Measurements from ENCODE around the gene SEPTIN12. TPM values are rescaled to one million over a fixed set of nuclear protein-coding genes. Genes with fewer than 3 reads are reported as not detected.

The SEPTIN12 gene
- total RNA-seq: 10 to 100 TPM in 1 of 2 donors, not detected in 1; 10.8 TPM

GRCh38 chr16:4787627-4788482 is at the start of gene SEPTIN12:
TSS of gene SEPTIN12 (minus strand) at chr16:4788345. CDS start at chr16:4787645, 700 bp downstream.
- Histone ChIP-seq H3K4me1 (replicated peaks) (no peaks in the 10 kb centered on the region), H3K9me3 (no peaks in the 10 kb centered on the region), H3K4me3 (no peak within 1 kb of the TSS), H3K36me3 (no peaks in the 10 kb centered on the region), H3K27me3 (replicated peaks; ENCODE audit: insufficient read depth) (no peaks in the 10 kb centered on the region), H3K27ac (no peak within 1 kb of the TSS)
- WGBS: 81% methylated on average over 13 of the region's 14 CpGs
- TF ChIP-seq POLR2A (IDR thresholded peaks at IDR 0.05): no peak
- TF ChIP-seq POLR2AphosphoS5 (IDR thresholded peaks at IDR 0.05): no peak
- intact Hi-C loops (cut with DNase I): no loop called here
- no peak for DNase-seq (ENCODE audit: low spot score)

- Histone ChIP-seq H3K36me3 (peaks cover 2 to 5% of the 10 kb centered on the region in 2 donors), H3K27me3 (replicated peaks; ENCODE audit: insufficient read depth) (no peaks in the 10 kb centered on the region), H3K9me3 (no peaks in the 10 kb centered on the region), H3K4me1 (replicated peaks) (peaks cover 3% of the 10 kb centered on the region), H3K27ac (no peak overlapping the region), H3K4me3 (no peak overlapping the region)
- 88% methylated on average over 2 of the region's 2 CpGs for WGBS
- TF ChIP-seq POLR2A (IDR thresholded peaks at IDR 0.05): no peak
- TF ChIP-seq POLR2AphosphoS5 (IDR thresholded peaks at IDR 0.05): no peak
- TF ChIP-seq CTCF (IDR thresholded peaks at IDR 0.05): no peak
- intact Hi-C loops (cut with DNase I): no loop called here
- no peak for DNase-seq (ENCODE audit: low spot score)
Observed at GRCh38 chr16:4836727-4837126, 48.6 kb upstream of the SEPTIN12 start.

GRCh38 chr16:4833584-4833983 is 45.4 kb upstream of the SEPTIN12 start:
- H3K4me1 ChIP-seq (replicated peaks): peaks cover 7% of the 10 kb centered on the region
- DNase-seq (ENCODE audit: low spot score): no peak
- H3K27me3 ChIP-seq (replicated peaks; ENCODE audit: insufficient read depth): no peaks in the 10 kb centered on the region
- H3K36me3 ChIP-seq: peaks cover 5 to 8% of the 10 kb centered on the region in 2 donors
- H3K4me3 ChIP-seq: no peak overlapping the region
- H3K27ac ChIP-seq: no peak overlapping the region
- no peak for TF ChIP-seq CTCF (IDR thresholded peaks at IDR 0.05)
- TF ChIP-seq POLR2A (IDR thresholded peaks at IDR 0.05): no peak
- TF ChIP-seq POLR2AphosphoS5 (IDR thresholded peaks at IDR 0.05): no peak
- 80% methylated on average over 1 of the region's 1 CpG for WGBS
- H3K9me3 ChIP-seq: no peaks in the 10 kb centered on the region
- intact Hi-C loops (cut with DNase I): no loop called here

- intact Hi-C loops (cut with DNase I): no loop called here
- Histone ChIP-seq H3K36me3 (peaks cover 0 to 8% of the 10 kb centered on the region in 2 donors), H3K4me3 (no peak overlapping the region), H3K27ac (no peak overlapping the region), H3K27me3 (replicated peaks; ENCODE audit: insufficient read depth) (no peaks in the 10 kb centered on the region), H3K9me3 (no peaks in the 10 kb centered on the region), H3K4me1 (replicated peaks) (peaks cover 7% of the 10 kb centered on the region)
- no peak for DNase-seq (ENCODE audit: low spot score)
- 71% methylated on average over 6 of the region's 6 CpGs for WGBS
- TF ChIP-seq CTCF (IDR thresholded peaks at IDR 0.05): no peak
- TF ChIP-seq POLR2AphosphoS5 (IDR thresholded peaks at IDR 0.05): no peak
- TF ChIP-seq POLR2A (IDR thresholded peaks at IDR 0.05): no peak
Observed at GRCh38 chr16:4832698-4833343, 44.7 kb upstream of the SEPTIN12 start.

GRCh38 chr16:4831616-4832015 is 43.5 kb upstream of the SEPTIN12 start:
- H3K4me1 ChIP-seq (replicated peaks): peaks cover 7% of the 10 kb centered on the region
- no peaks in the 10 kb centered on the region for H3K27me3 ChIP-seq (replicated peaks; ENCODE audit: insufficient read depth)
- peaks cover 6 to 8% of the 10 kb centered on the region in 2 donors for H3K36me3 ChIP-seq
- TF ChIP-seq POLR2A (IDR thresholded peaks at IDR 0.05) (no peak), POLR2AphosphoS5 (IDR thresholded peaks at IDR 0.05) (no peak), CTCF (IDR thresholded peaks at IDR 0.05) (no peak)
- no peaks in the 10 kb centered on the region for H3K9me3 ChIP-seq
- no peak overlapping the region for H3K4me3 ChIP-seq
- 98% methylated on average over 8 of the region's 8 CpGs for WGBS
- no peak for DNase-seq (ENCODE audit: low spot score)
- intact Hi-C loops (cut with DNase I): no loop called here
- H3K27ac ChIP-seq: no peak overlapping the region

Data from prostate gland (tissue), 2 donors.